GM19395 (cell line): ENCODE results near the gene ARMC10.
"Not testable (repeated sequence)": the region's sequence is repeated elsewhere in the genome, so short reads cannot be mapped to it uniquely, and the experiment has no call there.

ENCODE experiments used
- ATAC-seq: cut with Tn5 transposase; IDR thresholded peaks from one replicate; pipeline ENCODE4 v1.9.1; 2021; ENCODE audit warnings: mild to moderate bottlenecking, moderate library complexity; ENCODE audit not compliant: unreplicated experiment

Gene ARMC10

DNA sequence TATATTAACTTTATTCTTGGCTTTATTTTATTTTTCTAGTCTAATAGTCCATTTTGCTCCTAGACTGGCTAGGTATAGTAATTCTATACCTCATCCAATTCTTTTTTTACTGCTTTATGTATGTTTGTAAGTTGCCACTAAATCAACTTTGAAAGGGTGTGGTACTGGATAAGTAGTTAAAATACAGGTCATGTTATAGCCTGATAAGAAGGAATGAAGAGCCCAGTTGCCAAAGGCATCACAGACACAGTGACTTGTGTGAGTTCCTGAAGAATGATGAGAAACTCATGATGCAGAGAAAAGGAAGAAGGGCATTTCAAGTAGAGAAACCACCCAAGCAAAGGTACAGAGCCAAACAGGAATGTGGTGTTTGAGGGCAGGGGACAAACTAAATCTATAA, 46.7 kb downstream of the ARMC10 start:
- ATAC-seq, result no peak

DNA sequence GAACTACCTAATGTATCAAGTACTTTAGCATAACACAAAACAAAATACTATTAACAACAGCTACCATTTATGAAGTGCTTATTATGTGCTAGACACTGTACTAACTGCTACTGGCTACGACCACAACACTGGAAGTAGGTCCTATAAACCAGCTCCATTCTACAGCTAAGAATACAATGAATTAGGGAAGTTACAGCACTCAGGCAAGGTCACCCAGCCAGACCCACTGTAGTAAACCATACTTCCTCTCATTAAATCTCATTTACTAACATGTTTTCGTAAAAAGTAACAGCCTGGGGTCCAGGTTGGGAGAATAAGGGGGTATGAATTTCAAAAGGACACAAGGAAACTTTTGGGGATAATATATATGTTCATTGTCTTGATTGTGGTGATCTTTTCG, 48.6 kb downstream of the ARMC10 start:
- ATAC-seq, result no peak

DNA sequence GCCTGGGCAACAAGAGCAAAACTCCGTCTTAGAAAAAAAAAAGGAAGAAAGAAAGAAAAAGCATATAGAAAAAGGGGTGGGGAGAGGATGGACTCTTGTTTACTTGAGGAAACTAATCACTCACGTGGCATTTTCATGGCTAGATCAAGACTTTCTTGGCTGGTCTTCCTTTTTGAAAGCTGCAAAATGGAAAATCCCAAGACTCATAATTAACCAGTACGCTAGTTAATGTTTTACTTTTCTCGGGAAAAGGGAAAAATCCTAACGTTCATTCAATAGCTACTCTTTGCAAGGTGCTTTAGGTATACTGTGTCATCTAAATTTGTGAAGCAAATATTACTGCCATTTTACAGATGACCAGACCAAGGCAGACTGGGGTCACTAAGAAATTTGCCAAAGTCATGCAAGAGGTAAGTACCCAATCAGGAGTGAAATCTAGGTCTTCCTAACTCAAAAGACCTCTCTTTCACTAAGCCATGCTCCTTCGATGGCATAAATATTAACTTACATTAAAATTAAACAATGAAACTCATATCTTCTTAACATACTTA, 49.6 kb downstream of the ARMC10 start:
- ATAC-seq, result no peak

DNA sequence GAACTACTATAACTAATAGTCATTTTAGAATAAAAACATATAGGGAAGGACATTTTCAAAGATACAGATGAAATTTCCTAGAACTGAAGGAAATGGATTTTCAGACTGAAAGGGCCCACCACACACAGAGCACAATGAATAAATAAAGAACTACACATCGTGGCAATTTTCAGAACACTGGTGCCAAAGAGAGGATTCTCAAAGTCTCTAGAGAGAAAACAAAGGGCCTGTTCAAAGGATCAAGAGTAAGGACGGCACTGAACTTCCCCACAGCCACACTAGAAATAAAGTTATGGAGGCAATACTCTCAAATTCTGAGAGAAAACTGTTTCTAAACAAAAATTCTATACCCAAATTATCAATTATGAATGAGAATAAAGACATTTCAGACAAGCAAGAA, 52.1 kb downstream of the ARMC10 start:
- ATAC-seq, result no peak

DNA sequence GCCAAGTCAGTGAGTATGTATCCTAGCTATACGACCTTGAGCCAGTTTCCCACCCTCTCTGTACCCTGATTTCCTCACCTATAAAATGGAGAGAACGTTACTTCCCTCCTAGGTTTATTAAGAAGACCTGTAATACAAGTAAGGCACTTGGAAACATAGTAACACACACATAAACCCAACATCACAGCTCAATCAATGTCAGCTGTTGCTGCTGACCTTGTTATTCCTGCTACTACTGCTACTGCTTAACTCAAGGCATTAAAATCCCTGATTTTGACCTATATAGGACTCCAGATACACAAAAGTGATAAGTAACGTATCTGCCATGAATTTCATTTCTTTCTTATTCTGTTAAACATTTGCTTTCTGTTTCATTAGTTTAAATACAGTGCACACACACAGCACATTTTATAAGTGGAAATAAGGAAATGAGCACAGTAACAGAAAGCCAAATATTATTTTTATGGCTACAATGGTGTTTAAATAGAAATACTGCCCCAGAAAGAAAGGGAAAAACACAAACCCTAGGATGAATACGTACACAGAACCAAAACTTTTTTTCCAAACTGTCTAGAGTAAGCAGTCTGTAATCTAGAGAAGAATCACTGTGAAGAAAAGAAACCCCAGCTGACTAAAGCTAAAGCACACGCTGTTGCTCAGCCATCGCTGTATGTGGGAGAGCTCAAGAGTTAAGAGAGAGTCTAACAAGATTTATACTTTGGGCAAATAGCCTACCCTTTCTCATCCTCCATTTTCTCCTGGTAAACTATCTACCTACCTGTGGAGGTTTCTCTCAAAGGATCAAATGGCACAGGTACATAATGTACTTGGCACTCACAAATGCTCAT, 55.0 kb downstream of the ARMC10 start:
- no peak for ATAC-seq

DNA sequence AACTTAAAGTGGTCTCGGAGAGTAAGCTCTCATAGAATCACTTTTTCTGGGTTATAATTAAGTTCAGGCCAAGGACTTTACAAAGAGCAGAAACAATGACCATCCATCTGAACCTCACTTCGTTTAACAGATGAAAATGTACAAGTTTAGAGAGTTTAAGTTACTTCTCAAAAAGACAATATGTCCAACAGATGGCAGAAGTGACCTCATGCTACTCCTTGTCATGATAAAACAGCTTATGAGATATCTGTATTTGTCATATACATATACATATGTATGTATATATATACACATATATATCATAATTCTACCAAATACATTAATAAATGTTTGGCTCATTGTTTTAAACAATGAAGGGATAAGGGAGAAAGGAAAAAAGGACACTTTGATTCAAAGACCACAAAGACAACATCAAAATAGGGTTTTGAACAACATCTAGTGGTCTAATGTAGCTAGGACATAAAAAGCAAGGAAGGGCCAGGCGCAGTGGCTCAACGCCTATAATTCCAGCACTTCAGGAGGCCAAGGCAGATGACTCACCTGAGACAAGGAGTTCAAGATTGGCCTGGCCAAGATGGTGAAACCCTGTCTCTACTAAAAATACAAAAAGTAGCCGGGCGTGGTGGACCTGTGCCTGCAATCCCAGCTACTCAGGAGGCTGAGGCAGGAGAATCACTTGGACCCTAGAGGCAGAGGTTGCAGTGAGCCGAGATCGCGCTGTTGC, 56.1 kb downstream of the ARMC10 start:
- ATAC-seq, result no peak

DNA sequence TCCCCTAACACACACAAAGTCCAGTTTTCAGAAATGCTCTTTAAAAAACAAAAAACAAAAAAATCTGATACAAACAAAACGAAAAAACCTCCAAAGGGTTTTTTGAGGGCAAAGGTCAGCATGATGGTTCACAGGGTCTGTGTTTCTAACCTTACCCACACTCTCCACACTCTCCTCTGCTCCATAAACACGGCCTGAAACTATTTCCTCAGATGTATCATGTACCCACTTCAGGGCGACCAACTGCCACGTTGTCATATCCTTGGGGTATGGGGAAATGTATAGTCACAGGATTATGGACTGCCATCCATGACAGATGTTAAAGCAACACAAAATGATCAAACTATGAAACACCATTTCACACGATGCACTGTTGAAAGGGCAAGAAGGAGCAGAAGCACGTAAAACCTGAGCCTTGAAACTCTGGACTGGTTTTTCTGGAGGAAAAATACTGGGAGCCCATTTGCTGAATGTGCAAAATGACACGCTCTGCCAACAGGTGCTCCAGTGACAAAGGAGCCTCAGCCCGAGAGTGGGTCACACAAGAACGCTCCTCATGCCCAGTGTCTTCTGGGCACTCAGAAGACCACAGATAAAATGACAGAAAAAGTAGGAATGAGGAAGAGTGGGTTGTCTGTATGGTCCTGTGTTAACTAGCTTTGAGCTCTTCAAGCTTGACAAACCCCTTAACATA, 58.2 kb downstream of the ARMC10 start:
- no peak for ATAC-seq

DNA sequence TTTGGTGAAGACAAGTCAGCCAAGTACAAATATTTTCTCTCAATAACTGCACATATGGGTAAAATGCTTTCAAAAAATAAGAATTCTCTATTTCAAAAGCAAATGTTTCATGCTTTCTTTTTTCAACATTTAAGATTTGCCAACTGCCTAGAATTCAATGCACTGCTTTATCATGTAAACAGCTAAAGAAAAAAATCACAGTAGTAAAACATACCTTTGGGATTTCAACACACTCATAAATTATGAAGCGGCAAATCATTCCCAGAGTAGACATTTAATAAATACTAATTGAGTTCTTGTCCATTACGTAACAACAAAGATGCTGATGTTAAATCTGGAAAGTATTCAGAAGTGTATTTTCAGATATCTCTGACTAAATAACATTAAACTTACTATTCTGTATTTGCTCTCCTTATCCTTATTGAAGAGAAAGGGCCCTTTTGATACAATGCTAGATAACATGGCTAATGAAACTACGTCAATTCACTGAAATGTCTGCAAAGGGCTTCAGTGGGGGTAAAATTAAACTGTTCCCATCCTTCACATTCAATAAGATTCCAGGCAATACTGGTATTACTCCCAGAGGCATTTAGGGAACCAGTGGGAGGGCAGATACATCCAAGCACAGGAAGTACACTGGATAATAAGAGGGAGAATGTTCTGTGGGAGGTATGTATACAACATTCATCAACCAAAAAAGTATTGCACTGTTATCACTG, 60.1 kb downstream of the ARMC10 start:
- no peak for ATAC-seq

DNA sequence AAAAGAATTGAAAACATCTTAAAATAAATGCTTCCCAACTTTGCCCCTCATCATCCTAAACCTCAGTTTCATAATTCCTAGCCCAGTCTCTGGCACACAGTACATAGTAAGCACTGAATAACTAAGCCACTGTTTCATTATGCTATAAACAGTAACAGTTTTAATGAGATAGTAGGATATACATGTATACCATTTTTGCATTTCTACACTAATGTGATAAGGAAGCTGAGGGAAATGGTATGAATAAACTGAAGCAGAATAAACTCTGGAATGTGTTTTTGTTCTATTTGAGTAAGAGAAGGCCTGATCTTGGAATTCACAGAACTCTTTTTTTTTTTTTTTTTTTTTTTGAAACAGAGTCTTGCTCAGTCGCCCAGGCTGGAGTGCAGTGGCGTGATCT, 65.1 kb downstream of the ARMC10 start:
- no peak for ATAC-seq

DNA sequence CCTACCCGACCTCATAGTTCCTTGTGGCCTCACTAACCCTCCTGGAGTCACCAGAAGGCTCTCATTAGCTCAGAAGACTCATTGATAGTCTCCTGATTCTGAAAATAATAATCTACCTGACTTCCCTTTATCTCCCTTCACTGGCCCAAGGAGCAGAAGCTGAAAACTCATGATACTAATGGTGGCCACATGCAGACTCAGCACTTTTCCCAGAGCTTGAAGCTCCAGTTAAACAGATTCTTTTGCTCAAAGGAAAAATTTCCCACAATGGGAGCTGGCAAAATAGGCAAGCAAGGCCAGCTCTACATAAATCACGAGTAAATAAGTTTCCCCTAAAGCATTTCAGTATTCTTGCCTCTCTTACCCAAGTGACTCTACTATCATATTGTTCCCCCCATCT, 65.7 kb downstream of the ARMC10 start:
- no peak for ATAC-seq

DNA sequence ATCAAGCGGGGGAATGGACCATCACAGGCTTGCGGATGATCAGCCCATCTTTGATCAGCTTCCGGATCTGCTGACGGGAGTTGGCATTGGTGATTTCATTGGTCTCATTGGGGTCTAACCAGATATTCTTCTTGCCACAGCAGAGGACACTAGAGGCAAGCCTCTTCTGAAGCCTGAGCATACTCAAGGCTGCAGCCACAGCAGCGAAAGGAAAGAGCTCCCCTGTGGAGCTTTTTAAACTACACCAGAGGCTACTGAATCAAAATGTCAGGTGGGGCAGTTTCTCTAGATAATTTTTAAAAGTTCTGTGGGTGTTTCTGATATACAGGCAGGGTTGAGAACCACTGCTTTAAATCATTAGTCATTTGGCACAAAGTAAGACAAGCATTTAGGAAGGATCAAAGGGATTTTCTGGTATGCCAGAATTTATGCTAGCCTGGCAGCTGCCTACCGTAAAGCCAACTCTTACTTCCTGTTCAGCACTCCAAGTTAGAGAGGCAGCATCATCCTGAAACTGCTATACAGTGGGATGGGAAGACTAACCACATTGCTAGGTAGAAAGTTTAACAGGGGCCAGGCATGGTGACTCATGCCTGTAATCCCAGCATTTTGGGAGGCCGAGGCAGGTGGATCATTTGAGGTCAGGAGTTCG, 66.9 kb downstream of the ARMC10 start:
- no peak for ATAC-seq

DNA sequence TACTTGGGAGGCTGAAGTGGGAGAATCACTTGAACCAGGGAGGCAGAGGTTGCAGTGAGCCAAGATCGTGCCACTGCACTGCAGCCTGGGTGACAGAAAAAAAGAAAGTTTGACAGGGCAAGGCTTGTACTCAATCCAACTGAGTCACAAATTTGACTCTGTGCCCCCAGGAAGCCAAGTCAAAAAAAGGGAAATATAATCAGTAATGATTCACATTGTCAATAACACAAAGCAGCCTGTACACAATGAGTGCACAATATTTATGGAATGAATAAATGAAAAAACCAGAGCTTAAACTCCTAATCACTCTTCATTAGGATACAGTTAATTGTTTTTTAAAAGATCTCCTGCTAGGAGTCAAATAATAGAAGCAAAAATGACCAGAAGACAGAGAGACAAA, 67.6 kb downstream of the ARMC10 start:
- ATAC-seq, result no peak

DNA sequence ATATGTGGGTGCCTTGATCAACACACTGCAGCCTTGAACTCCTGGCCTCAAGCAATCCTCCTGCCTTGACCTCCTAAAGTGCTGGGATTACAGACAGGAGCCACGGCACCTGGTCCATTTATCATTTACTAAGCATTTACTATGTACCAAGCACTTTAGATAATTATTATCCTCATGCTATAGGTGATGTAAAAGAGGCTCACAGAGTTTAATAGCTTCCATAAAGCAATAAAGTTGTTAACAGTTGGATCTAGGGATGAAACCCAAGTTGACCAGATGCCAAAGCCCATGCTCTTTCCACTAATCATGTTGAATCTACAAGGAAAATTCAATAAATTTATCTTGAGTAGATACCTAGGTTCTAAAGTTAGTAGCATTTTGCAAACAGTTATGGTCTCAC, 68.9 kb downstream of the ARMC10 start:
- ATAC-seq, result no peak

DNA sequence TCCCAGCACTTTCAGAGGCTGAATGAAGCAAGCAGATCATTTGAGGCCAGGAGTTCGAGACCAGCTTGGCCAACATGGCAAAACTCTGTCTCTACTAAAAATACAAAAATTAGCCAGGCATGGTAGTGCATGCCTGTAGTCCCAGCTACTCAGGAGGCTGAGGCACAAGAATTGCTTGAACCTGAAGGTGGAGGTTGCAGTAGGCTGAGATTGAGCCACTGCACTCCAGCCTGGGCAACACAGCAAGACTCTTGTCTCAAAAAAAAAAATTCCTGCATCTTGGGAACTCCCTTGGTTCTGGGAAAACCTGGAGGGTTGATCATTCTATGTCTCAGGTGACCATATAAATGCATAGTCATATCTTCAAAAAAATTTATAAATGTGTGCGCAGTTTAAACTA, 69.8 kb downstream of the ARMC10 start:
- not testable (repeated sequence) for ATAC-seq

DNA sequence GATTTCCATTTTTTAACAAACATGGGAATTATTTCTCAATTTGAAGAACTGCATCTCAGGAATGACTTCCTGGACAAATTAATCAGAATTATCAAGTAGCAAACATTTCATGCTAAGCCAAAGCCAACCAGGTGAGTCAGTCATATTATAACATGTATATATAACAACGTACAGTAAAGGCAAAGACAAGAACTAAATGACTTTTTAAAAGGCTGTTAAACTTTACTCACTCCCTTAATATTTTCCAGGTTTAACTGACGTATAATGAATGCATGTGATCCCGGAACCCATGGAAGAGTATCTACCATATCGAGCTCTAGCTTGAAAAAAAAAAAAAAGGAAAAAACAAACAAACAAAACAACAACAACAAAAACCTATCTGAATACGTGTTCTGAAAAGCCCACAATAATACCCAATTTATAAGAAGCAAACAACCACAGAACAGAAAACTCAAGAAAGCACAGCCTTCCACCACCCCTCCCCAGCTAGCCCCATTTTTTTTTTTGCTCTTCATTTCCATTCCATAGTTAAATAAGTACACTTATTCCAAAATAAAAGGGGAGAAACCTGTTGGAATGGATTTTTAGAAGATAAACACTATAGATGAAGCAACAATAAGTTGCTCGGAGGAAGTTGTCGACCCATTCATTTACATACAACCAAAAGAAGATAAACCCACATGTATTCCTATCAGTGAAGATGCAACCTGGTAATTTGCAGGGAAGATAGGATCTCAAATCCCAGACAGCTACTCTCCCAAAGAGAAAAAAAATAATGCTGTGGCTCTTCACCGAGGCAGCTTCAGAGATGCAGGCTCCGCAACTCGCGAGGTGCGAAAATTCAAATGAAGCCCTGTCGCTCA, 73.4 kb downstream of the ARMC10 start:
- no peak for ATAC-seq
